ENCODE results near the gene XAGE3. TPM values are rescaled to one million over a fixed set of nuclear protein-coding genes. Genes with fewer than 3 reads are reported as not detected.
"Not testable (repeated sequence)": the region's sequence is repeated elsewhere in the genome, so short reads cannot be mapped to it uniquely, and the experiment has no call there.

Gene XAGE3
- total RNA-seq = not detected

- TF ChIP-seq CTCF (IDR thresholded peaks at IDR 0.05) (no peak), POLR2A (IDR thresholded peaks at IDR 0.05) (no peak)
- no peak within 1 kb of the TSS for H3K27ac ChIP-seq
- no peak for DNase-seq
- no peaks in the 10 kb centered on the region for H3K36me3 ChIP-seq
- H3K9me3 ChIP-seq = no peaks in the 10 kb centered on the region
- WGBS, 2 donors = 92 to 93% methylated on average over 21 to 24 of the region's 35 CpGs
- intact Hi-C loops (cut with DNase I) = no loop called here
- H3K27me3 ChIP-seq = no peaks in the 10 kb centered on the region
- no peaks in the 10 kb centered on the region for H3K4me1 ChIP-seq
- H3K4me3 ChIP-seq (replicated peaks in 1 of 3) = no peak within 1 kb of the TSS
Observed at GRCh38 chrX:52867610-52868348, at the start of gene XAGE3. Gene XAGE3 (minus strand): TSS chrX:52868083. CDS start chrX:52867133, 950 bp downstream.

GRCh38 chrX:52914704-52915103 lies 46.8 kb upstream of the XAGE3 start:
- H3K27ac ChIP-seq; H3K36me3 ChIP-seq; H3K4me3 ChIP-seq (replicated peaks in 1 of 3); H3K9me3 ChIP-seq; H3K4me1 ChIP-seq; DNase-seq; H3K27me3 ChIP-seq; intact Hi-C loops (cut with DNase I): not testable (repeated sequence)
- no CpG with 5 or more reads among the region's 3 CpGs for WGBS, 2 donors

GRCh38 chrX:52913681-52914080 lies 45.8 kb upstream of the XAGE3 start:
- H3K9me3 ChIP-seq; intact Hi-C loops (cut with DNase I): not testable (repeated sequence)
- no CpG with 5 or more reads among the region's 9 CpGs for WGBS, 2 donors

GRCh38 chrX:52909313-52909969 lies 41.6 kb upstream of the XAGE3 start:
- H3K9me3 ChIP-seq; H3K4me3 ChIP-seq (replicated peaks in 1 of 3); H3K4me1 ChIP-seq; H3K36me3 ChIP-seq; DNase-seq; intact Hi-C loops (cut with DNase I); H3K27me3 ChIP-seq; H3K27ac ChIP-seq: not testable (repeated sequence)
- WGBS, 2 donors = no CpG with 5 or more reads among the region's 12 CpGs

More at GRCh38 chrX:52913681-52914080, 45.8 kb upstream of the XAGE3 start:
- DNase-seq; H3K36me3 ChIP-seq; H3K27ac ChIP-seq; H3K27me3 ChIP-seq; H3K4me1 ChIP-seq; H3K4me3 ChIP-seq (replicated peaks in 1 of 3): not testable (repeated sequence)

GRCh38 chrX:52907900-52908299 lies 40.0 kb upstream of the XAGE3 start:
- H3K27ac ChIP-seq; H3K36me3 ChIP-seq; intact Hi-C loops (cut with DNase I); H3K9me3 ChIP-seq; H3K4me3 ChIP-seq (replicated peaks in 1 of 3); DNase-seq; H3K27me3 ChIP-seq; H3K4me1 ChIP-seq: not testable (repeated sequence)
- WGBS, 2 donors = no CpG with 5 or more reads among the region's 17 CpGs

- no CpG with 5 or more reads among the region's 17 CpGs for WGBS, 2 donors
- DNase-seq; H3K36me3 ChIP-seq; H3K4me3 ChIP-seq (replicated peaks in 1 of 3); H3K27me3 ChIP-seq; H3K9me3 ChIP-seq; H3K4me1 ChIP-seq; intact Hi-C loops (cut with DNase I); H3K27ac ChIP-seq: not testable (repeated sequence)
Observed at GRCh38 chrX:52907137-52907536, 39.3 kb upstream of the XAGE3 start.

- H3K9me3 ChIP-seq; H3K27me3 ChIP-seq; H3K27ac ChIP-seq; H3K4me1 ChIP-seq; H3K36me3 ChIP-seq; intact Hi-C loops (cut with DNase I); H3K4me3 ChIP-seq (replicated peaks in 1 of 3); DNase-seq: not testable (repeated sequence)
- WGBS, 2 donors = no CpG with 5 or more reads among the region's 4 CpGs
Observed at GRCh38 chrX:52906072-52906471, 38.2 kb upstream of the XAGE3 start.

GRCh38 chrX:52905531-52905930 lies 37.6 kb upstream of the XAGE3 start:
- intact Hi-C loops (cut with DNase I) = not testable (repeated sequence)

GRCh38 chrX:52896855-52897709 lies 29.2 kb upstream of the XAGE3 start, which contains the start of gene FAM156B:
Gene FAM156B (plus strand): TSS chrX:52897330. CDS start chrX:52907226, 9,896 bp downstream.
- intact Hi-C loops (cut with DNase I) = not testable (repeated sequence)
- WGBS, 2 donors = no CpG with 5 or more reads among the region's 92 CpGs

More at GRCh38 chrX:52905531-52905930, 37.6 kb upstream of the XAGE3 start:
- not testable (repeated sequence) for H3K4me1 ChIP-seq; DNase-seq; H3K27me3 ChIP-seq; H3K4me3 ChIP-seq (replicated peaks in 1 of 3); H3K36me3 ChIP-seq; H3K27ac ChIP-seq; H3K9me3 ChIP-seq
- WGBS, 2 donors = no CpG with 5 or more reads among the region's 10 CpGs

GRCh38 chrX:52896438-52896837 lies 28.6 kb upstream of the XAGE3 start:
- H3K4me3 ChIP-seq (replicated peaks in 1 of 3); H3K27me3 ChIP-seq; H3K36me3 ChIP-seq; intact Hi-C loops (cut with DNase I); H3K9me3 ChIP-seq; H3K27ac ChIP-seq; H3K4me1 ChIP-seq; DNase-seq: not testable (repeated sequence)
- WGBS, 2 donors = no CpG with 5 or more reads among the region's 8 CpGs

More at GRCh38 chrX:52896855-52897709, 29.2 kb upstream of the XAGE3 start, which contains the start of gene FAM156B:
- H3K4me3 ChIP-seq (replicated peaks in 1 of 3); DNase-seq; H3K9me3 ChIP-seq; H3K4me1 ChIP-seq; H3K36me3 ChIP-seq; H3K27me3 ChIP-seq; H3K27ac ChIP-seq: not testable (repeated sequence)

GRCh38 chrX:52888090-52888489 lies 20.2 kb upstream of the XAGE3 start:
- H3K27me3 ChIP-seq; DNase-seq; H3K27ac ChIP-seq; H3K9me3 ChIP-seq; H3K4me1 ChIP-seq; H3K36me3 ChIP-seq; H3K4me3 ChIP-seq (replicated peaks in 1 of 3); intact Hi-C loops (cut with DNase I): not testable (repeated sequence)
- WGBS, 2 donors = no CpG with 5 or more reads among the region's 9 CpGs
